SK-N-MC (cell line): ENCODE data around the gene DDX18.

Experiments
- EZH2 ChIP-seq: fragments of 200-600 bp; sonication (generic); IDR thresholded peaks from one replicate; pipeline ENCODE4 v1.6.1; 2017; ENCODE audit warnings: antibody characterized with exemption
- FOXP2 ChIP-seq: optimal IDR thresholded peaks from 2 replicates; pipeline ENCODE3; 2011; ENCODE audit warnings: mild to moderate bottlenecking, moderate library complexity; ENCODE audit not compliant: insufficient read depth; ENCODE audit errors: extremely low read length, control extremely low read depth

GRCh38 chr2:117833911-117834310 lies 19.4 kb downstream of the DDX18 start:
- TF ChIP-seq EZH2 (no peak), FOXP2 (no peak)
